Neural crest cell (in vitro differentiated cells): ENCODE results near the gene DRAM2. TPM values are rescaled to one million over a fixed set of nuclear protein-coding genes. Genes with fewer than 3 reads are reported as not detected.

ENCODE experiments used
- DNase-seq: peaks from one replicate; pipeline ENCODE4 v3.0.0; 2021; ENCODE audit warnings: low read depth, mixed read lengths, low spot score
- H3K27ac Mint-ChIP-seq: one replicate; pipeline ENCODE4 v1.8.0; 2021; ENCODE audit warnings: mild to moderate bottlenecking, mixed read lengths; ENCODE audit not compliant: unreplicated experiment
- H3K27me3 Mint-ChIP-seq: 2 replicates; pipeline ENCODE4 v1.8.0; 2021; ENCODE audit warnings: low read depth, mild to moderate bottlenecking, mixed read lengths
- H3K36me3 Mint-ChIP-seq: 2 replicates; pipeline ENCODE4 v1.8.0; 2021; ENCODE audit warnings: low read depth, mild to moderate bottlenecking, mixed read lengths
- H3K4me1 Mint-ChIP-seq: 2 replicates; pipeline ENCODE4 v1.8.0; 2021; ENCODE audit warnings: mixed read lengths
- H3K4me3 Mint-ChIP-seq: one replicate; pipeline ENCODE4 v1.8.0; 2021; ENCODE audit warnings: mild to moderate bottlenecking, mixed read lengths
- H3K9me3 Mint-ChIP-seq: 2 replicates; pipeline ENCODE4 v1.8.0; 2021; ENCODE audit warnings: mixed read lengths
- total RNA-seq: library from RNA; stranded (reverse); gene quantifications from 2 replicates; pipeline ENCODE4 v1.2.1, GENCODE V29; 2021
- TF ChIP-seq, protein P1 (sequence below): fragments of 200-600 bp; sonication (generic); conservative IDR thresholded peaks from 2 replicates; pipeline ENCODE4 v1.5.0; 2021; ENCODE audit warnings: antibody characterized with exemption, mild to moderate bottlenecking

Gene DRAM2
- total RNA-seq, 1 donor from 2014 or later = 28.2 TPM

DNA sequence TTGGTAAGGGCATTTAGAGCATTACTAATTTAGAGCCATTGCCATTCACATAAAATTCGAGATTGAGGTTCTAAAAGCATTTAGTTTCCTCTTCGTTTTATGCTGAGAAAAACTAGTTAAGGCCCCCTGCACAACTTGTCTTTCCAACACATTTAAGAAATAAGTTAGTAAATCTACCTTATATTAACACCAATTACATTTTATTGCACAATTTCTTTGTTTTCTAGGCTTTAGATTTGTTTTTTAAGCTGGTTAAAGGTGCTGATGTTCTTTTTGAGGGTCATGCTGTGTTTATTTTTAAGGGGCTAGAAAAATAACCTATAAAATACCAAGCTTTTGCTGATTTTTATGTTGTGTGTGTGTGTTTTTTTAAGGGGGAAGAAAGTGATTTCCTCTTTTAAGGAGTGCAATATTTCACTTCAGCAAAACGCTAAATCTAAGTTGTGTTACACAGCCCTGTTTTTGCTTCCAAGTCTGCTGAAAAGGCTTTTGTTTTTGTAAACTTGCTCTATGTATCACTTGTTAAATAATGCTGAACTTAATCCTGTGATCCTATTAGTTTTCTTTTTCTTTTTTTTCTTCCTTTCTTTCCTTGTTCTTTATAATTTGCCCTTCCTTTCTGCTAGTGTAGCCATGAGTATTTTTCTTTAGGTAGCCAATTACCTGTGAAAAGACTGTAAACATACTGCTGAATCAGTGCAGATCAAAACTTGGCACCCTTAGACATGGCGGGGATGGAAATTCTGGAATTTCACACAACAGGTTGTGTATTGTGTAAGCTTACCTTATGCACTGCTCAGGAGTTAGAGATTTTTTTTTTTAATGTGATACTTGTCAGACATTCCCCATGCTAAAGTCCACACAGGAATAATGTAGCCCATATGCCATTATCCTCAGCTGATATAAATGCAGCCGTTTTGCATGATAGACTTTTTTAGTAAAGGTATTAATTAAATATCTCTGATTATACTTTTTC, 1.6 kb upstream of the DRAM2 start:
- H3K36me3 Mint-ChIP-seq = no peaks in the 10 kb centered on the region
- no peak for DNase-seq
- H3K27me3 Mint-ChIP-seq = no peaks in the 10 kb centered on the region
- H3K4me3 Mint-ChIP-seq = peak overlapping the region; percentile 99
- H3K4me1 Mint-ChIP-seq = peaks cover 32% of the 10 kb centered on the region
- H3K27ac Mint-ChIP-seq = no peak overlapping the region
- TF ChIP-seq, protein P1, sequence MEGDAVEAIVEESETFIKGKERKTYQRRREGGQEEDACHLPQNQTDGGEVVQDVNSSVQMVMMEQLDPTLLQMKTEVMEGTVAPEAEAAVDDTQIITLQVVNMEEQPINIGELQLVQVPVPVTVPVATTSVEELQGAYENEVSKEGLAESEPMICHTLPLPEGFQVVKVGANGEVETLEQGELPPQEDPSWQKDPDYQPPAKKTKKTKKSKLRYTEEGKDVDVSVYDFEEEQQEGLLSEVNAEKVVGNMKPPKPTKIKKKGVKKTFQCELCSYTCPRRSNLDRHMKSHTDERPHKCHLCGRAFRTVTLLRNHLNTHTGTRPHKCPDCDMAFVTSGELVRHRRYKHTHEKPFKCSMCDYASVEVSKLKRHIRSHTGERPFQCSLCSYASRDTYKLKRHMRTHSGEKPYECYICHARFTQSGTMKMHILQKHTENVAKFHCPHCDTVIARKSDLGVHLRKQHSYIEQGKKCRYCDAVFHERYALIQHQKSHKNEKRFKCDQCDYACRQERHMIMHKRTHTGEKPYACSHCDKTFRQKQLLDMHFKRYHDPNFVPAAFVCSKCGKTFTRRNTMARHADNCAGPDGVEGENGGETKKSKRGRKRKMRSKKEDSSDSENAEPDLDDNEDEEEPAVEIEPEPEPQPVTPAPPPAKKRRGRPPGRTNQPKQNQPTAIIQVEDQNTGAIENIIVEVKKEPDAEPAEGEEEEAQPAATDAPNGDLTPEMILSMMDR = no peak
- H3K9me3 Mint-ChIP-seq = no peaks in the 10 kb centered on the region

DNA sequence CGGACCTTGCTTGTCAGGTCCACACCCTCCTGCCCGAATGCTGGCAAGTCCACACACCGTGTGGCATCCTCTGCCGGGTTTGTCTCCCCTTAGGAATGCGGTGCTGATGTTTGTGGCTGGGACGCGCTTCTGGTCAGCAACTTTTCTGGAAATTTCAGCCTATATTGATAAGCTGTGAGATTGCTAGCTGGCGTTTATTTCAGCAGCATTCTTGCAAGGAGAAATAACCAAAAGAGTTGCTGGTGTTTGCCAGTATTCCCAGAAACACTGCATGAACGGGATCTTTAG, 731 bp upstream of the DRAM2 start:
- Mint-ChIP-seq H3K27me3 (no peaks in the 10 kb centered on the region), H3K4me3 (peak overlapping the region; percentile 99), H3K4me1 (peaks cover 32% of the 10 kb centered on the region), H3K9me3 (no peaks in the 10 kb centered on the region), H3K36me3 (no peaks in the 10 kb centered on the region), H3K27ac (peak overlapping the region; percentile 68)
- TF ChIP-seq, protein P1 = no peak
- DNase-seq = no peak

DNA sequence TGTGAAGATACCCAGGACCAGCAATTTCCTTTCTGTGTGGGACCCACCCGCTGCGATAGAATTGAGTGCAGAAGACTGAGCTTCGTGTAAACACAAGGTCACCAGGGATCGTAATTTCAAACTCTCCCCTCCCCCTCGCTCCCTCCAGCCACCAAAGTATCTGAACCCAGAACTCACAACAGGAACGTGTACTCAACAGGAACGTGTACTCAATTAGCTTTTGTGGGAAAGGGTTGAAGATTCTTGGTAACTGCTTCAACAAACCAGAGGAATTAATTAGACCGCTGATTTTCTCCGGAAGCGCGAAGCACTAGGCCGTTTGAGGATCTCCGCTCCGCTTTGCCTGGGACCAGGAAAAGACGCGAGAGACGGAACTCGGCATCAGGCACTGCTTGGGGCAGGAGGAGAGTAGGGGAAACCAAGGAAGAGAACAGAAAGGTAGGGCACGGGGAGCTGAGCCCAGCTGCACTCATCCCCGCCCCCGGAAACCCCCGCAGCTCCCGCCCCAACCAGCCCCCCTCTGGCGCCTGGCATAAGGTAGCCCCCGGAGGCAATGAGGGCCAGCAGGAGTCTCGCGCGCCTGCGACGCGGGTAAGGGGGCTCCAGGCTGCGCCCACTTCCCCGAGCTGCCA, 453 bp downstream of the DRAM2 start:
- peak overlapping the region; percentile 96 for H3K27ac Mint-ChIP-seq
- peak; percentile 40 for DNase-seq
- H3K27me3 Mint-ChIP-seq = no peaks in the 10 kb centered on the region
- TF ChIP-seq, protein P1 = no peak
- no peaks in the 10 kb centered on the region for H3K9me3 Mint-ChIP-seq
- peak overlapping the region; percentile 99 for H3K4me3 Mint-ChIP-seq
- H3K4me1 Mint-ChIP-seq = peaks cover 32% of the 10 kb centered on the region
- no peaks in the 10 kb centered on the region for H3K36me3 Mint-ChIP-seq

DNA sequence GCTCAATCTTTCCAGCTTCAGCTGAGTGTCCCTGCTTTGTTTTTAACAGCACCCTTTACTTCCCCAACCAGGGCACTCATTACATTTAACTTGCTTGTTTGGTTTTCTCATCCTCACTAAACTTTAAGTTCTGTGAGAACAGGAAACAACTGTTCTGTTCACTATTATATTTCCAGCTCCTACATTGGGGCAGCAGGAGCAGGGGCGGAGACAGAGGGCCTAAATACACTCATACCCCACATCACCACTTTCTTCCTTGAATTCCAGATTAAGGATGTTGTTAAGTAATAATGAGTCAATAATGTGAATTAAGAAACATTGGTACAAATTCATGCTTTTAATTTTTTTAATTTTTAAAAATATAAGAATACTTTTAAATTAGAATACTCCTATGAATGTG, 6.0 kb downstream of the DRAM2 start:
- Mint-ChIP-seq H3K36me3 (no peaks in the 10 kb centered on the region), H3K27ac (no peak overlapping the region), H3K4me1 (peaks cover 10% of the 10 kb centered on the region), H3K27me3 (no peaks in the 10 kb centered on the region), H3K9me3 (no peaks in the 10 kb centered on the region), H3K4me3 (no peak overlapping the region)
- DNase-seq = no peak
- TF ChIP-seq, protein P1 = no peak

DNA sequence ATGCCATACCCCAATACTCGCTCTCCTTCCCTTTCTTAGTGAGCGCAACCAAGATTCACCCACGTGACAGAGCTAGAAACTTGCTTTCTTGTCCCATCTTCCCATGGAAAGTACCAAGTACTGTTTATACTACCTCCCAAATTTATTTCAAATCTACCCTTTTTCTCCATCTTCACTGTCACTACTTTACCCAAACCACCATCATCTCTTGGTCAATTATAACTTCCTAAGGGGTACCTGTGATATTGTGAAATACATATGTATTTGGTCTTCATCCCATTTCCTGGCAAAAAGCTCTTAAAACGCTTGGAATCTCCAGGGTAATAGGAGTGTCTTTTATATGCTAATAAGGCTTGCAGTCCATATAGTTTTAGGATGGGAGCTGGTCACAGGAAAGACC, 8.2 kb downstream of the DRAM2 start:
- TF ChIP-seq, protein P1 = no peak
- Mint-ChIP-seq H3K4me1 (no peaks in the 10 kb centered on the region), H3K27me3 (no peaks in the 10 kb centered on the region), H3K4me3 (no peak overlapping the region), H3K27ac (no peak overlapping the region), H3K36me3 (peaks cover 5% of the 10 kb centered on the region), H3K9me3 (no peaks in the 10 kb centered on the region)
- no peak for DNase-seq
